ENCODE data around the gene GUCY2D. TPM values are rescaled to one million over a fixed set of nuclear protein-coding genes. Genes with fewer than 3 reads are reported as not detected.
"Not testable (repeated sequence)": the region's sequence is repeated elsewhere in the genome, so short reads cannot be mapped to it uniquely, and the experiment has no call there.

The GUCY2D gene
- polyA plus RNA-seq, 4 donors, result 0.37 to 0.88 (median 0.40) TPM; not detected in 1

DNA sequence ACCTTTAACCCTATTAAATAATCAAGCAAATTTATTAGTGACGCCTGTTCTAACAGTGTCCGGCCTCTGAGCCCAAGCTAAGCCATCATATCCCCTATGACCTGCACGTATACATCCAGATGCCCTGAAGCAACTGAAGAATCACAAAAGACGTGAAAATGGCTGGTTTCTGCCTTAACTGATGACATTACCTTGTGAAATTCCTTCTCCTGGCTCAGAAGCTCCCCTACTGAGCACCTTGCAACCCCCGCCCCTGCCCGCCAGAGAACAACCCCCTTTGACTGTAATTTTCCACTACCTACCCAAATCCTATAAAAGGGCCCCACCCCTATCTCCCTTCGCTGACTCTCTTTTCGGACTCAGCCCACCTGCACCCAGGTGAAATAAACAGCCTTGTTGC, 59.4 kb downstream of the GUCY2D start:
- DNase-seq (ENCODE audit: low read depth in 4 of 4, low spot score in 2 of 4), result not testable (repeated sequence)

GRCh38 chr17:8062435-8062806, 60.0 kb downstream of the GUCY2D start:
- DNase-seq (ENCODE audit: low read depth in 4 of 4, low spot score in 2 of 4), result no peak

- DNase-seq (ENCODE audit: low read depth in 4 of 4, low spot score in 2 of 4), result no peak
These were observed 60.5 kb downstream of the GUCY2D start for GRCh38 chr17:8062807-8063483.

- DNase-seq (ENCODE audit: low read depth in 4 of 4, low spot score in 2 of 4), result no peak
These were observed 61.5 kb downstream of the GUCY2D start for GRCh38 chr17:8063761-8064534.

DNA sequence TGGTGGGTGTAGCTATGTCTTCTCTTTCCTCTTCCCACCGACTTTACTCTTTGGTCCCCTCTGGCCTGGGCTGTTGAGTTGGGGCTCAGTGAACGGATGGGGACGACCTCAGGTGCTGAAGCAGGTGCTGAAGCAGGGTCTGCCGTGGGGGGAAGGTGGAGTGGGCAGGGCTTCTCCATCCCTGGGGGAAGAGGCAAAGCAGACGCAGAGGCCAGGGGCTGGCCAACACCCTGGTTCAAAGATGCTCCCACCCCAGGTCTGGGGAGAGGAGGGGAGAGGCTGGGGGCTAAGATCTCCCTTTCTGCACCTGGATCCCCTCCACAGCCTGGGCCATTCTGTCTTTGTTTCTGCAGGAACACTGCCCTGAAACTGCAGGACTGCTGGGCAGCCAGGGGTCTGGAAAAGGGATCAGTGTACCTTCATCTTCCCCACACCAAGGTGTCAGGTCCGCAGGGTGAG, 62.2 kb downstream of the GUCY2D start:
- no peak for DNase-seq (ENCODE audit: low read depth in 4 of 4, low spot score in 2 of 4)

GRCh38 chr17:8066841-8067775, 64.7 kb downstream of the GUCY2D start:
- no peak for DNase-seq (ENCODE audit: low read depth in 4 of 4, low spot score in 2 of 4)

GRCh38 chr17:8067806-8068205, 65.4 kb downstream of the GUCY2D start:
- DNase-seq (ENCODE audit: low read depth in 4 of 4, low spot score in 2 of 4), result no peak

GRCh38 chr17:8068736-8069586, 66.5 kb downstream of the GUCY2D start:
- no peak for DNase-seq (ENCODE audit: low read depth in 4 of 4, low spot score in 2 of 4)

GRCh38 chr17:8069587-8069860, 67.1 kb downstream of the GUCY2D start:
- DNase-seq (ENCODE audit: low read depth in 4 of 4, low spot score in 2 of 4), result no peak

Other genes starting within 250 kb of the GUCY2D start
- gene KDM6B, start 168.4 kb upstream of the GUCY2D start, polyA plus RNA-seq (ENCODE audit: insufficient read length in 4 of 4), result 10 to 100 TPM; 14.6 to 35.4 (median 26.1) TPM
- 10 to 100 TPM; 22.1 to 34.0 (median 28.5) TPM for gene TMEM88, start 147.5 kb upstream of the GUCY2D start, polyA plus RNA-seq (ENCODE audit: insufficient read length in 4 of 4)
- gene NAA38, start 145.1 kb upstream of the GUCY2D start, polyA plus RNA-seq (ENCODE audit: insufficient read length in 4 of 4), result 100 to 1,000 TPM in 2 of 4 donors, 10 to 100 TPM in 2; 68.9 to 144 (median 105) TPM
- gene CYB5D1, start 144.6 kb upstream of the GUCY2D start, polyA plus RNA-seq (ENCODE audit: insufficient read length in 4 of 4), result 10 to 100 TPM; 19.8 to 29.7 (median 25.3) TPM
- 100 to 1,000 TPM; 142 to 212 (median 180) TPM for gene CHD3, start 113.8 kb upstream of the GUCY2D start, polyA plus RNA-seq (ENCODE audit: insufficient read length in 4 of 4)
- gene RNF227, start 86.3 kb upstream of the GUCY2D start, polyA plus RNA-seq (ENCODE audit: insufficient read length in 4 of 4), result 1 to 10 TPM; 3.0 to 6.1 (median 5.1) TPM
- gene KCNAB3, start 72.8 kb upstream of the GUCY2D start, polyA plus RNA-seq (ENCODE audit: insufficient read length in 4 of 4), result 10 to 100 TPM in 2 of 4 donors, 1 to 10 TPM in 2; 7.8 to 16.3 (median 12.5) TPM
- gene TRAPPC1, start 70.7 kb upstream of the GUCY2D start, polyA plus RNA-seq (ENCODE audit: insufficient read length in 4 of 4), result 100 to 1,000 TPM; 126 to 157 (median 136) TPM
- 10 to 100 TPM; 42.0 to 67.5 (median 57.0) TPM for gene CNTROB, start 70.4 kb upstream of the GUCY2D start, polyA plus RNA-seq (ENCODE audit: insufficient read length in 4 of 4)
- 1 to 10 TPM in 2 of 4 donors, under 1 TPM in 2; 0.84 to 1.8 (median 0.96) TPM for gene ALOX15B, start 36.4 kb downstream of the GUCY2D start, polyA plus RNA-seq (ENCODE audit: insufficient read length in 4 of 4)
- gene ALOX12B, start 85.1 kb downstream of the GUCY2D start, polyA plus RNA-seq (ENCODE audit: insufficient read length in 4 of 4), result under 1 TPM; 0.65 to 0.99 (median 0.75) TPM
- under 1 TPM in 1 of 4 donors, not detected in 3; 0.05 TPM for gene ALOXE3, start 115.9 kb downstream of the GUCY2D start, polyA plus RNA-seq (ENCODE audit: insufficient read length in 4 of 4)
- gene HES7, start 121.5 kb downstream of the GUCY2D start, polyA plus RNA-seq (ENCODE audit: insufficient read length in 4 of 4), result under 1 TPM in 1 of 4 donors, not detected in 3; 0.13 TPM
- 10 to 100 TPM; 19.7 to 37.7 (median 30.8) TPM for gene PER1, start 149.8 kb downstream of the GUCY2D start, polyA plus RNA-seq (ENCODE audit: insufficient read length in 4 of 4)
- gene VAMP2, start 160.3 kb downstream of the GUCY2D start, polyA plus RNA-seq (ENCODE audit: insufficient read length in 4 of 4), result 100 to 1,000 TPM; 107 to 139 (median 124) TPM
- 10 to 100 TPM; 24.1 to 25.9 (median 24.4) TPM for gene TMEM107, start 173.8 kb downstream of the GUCY2D start, polyA plus RNA-seq (ENCODE audit: insufficient read length in 4 of 4)
- 1 to 10 TPM; 3.7 to 6.5 (median 5.0) TPM for gene BORCS6, start 187.6 kb downstream of the GUCY2D start, polyA plus RNA-seq (ENCODE audit: insufficient read length in 4 of 4)
- 10 to 100 TPM; 26.7 to 40.2 (median 36.0) TPM for gene AURKB, start 208.0 kb downstream of the GUCY2D start, polyA plus RNA-seq (ENCODE audit: insufficient read length in 4 of 4)
- 10 to 100 TPM; 19.1 to 41.3 (median 30.1) TPM for gene CTC1, start 245.4 kb downstream of the GUCY2D start, polyA plus RNA-seq (ENCODE audit: insufficient read length in 4 of 4)
- gene PFAS, start 246.7 kb downstream of the GUCY2D start, polyA plus RNA-seq (ENCODE audit: insufficient read length in 4 of 4), result 10 to 100 TPM; 37.3 to 51.0 (median 44.5) TPM

Data from left renal cortex interstitium (tissue), 4 donors.